HG02943 (cell line): ENCODE measurements around the gene MDM2.

Source experiments
- ATAC-seq: cut with Tn5 transposase; IDR thresholded peaks from one replicate; pipeline ENCODE4 v1.9.1; 2021; ENCODE audit warnings: mild to moderate bottlenecking, low read depth, moderate library complexity; ENCODE audit not compliant: unreplicated experiment

Gene MDM2

DNA sequence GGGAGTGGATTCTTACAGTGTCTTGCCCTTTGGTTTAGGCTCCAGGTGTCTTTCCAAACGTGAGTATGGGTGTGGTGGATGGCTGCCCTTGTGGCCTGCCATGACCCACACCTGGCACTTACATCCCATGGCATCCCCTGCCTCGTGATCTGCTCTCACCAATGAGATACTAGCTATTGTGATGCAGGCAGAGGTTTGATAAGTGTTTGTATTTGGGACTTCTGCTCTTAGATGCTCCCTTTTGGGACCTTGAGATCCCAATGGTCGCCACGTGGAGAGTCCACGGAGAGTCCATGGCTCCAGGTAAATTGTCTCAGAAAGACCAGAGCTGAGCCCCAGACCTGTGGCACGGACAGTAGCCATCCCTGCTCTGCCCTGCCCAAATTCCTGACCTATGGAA, 62.5 kb downstream of the MDM2 start:
- ATAC-seq = no peak

DNA sequence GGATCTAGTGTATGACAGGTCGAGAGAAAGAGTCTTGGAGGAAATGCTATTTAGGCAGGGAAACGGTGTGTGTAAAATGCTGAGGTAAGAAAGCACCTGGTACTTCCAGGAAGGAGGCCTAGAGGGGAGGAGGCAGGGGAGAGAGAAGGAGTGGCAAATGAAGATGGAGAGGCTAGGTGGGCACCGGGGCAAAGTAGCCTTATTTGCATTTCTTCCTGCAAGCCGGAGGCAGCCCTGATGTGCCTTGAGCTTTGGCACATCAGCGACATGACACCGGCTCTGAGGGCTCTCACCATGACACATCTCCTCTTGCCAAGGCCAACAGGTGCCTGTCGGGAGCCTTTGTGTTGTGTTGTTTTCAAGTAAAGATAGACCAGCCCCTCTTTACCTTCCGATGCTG, 63.4 kb downstream of the MDM2 start:
- no peak for ATAC-seq

DNA sequence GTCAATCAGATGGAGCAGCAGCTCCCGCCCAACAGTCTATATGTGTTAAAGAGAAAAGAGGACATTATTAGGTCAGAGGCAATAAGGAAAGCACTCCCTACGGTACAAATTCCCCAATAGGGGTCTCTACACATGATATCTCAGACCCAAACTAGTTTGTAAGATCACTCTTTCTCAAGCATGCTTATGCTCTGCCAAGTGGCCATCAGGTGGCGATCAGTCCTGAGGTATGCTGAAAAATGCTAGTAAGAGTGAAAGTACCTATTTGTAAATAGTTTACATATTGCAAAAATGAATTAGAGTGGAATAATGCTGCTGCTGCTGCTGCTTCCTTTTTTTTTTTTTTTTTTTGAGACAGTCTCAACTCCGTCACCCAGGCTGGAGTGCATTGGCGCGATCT, 63.9 kb downstream of the MDM2 start:
- no peak for ATAC-seq

DNA sequence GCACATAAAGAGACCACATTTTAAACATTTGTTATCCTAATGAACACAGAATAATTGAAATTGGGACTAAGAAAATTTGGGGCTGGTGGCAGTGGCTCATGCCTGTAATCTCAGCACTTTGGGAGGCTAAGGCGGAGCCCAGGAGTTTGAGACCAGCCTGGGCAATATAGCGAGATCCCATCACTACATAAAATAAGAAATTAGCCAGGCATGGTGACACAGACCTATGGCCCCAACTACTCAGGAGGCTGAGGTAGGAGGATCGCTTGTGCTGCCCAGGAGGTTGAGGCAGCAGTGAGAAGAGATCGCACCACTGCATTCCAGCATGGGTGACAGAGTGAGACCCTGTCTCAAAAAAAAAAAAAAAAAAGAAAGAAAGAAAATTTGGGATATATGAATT, 65.3 kb downstream of the MDM2 start:
- ATAC-seq = no peak

DNA sequence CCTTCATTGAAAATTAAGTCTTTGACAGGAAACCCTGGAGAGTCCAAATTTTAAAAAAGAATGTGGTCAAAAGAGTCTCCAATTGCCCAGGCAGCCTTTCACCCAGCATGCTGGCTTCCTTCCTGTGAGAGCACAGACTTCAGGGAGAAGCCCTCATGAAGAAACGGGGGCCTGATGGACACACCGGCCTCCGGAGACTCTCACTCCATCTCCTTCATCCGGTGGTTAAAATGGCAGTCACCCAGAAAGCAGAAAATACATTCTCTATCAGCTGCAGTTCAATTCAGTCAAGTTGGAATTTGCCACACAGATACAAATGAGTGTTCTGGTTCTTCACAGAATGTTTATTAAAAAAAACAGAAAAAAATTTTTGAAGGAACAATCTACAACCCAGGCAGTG, 68.5 kb downstream of the MDM2 start:
- no peak for ATAC-seq

DNA sequence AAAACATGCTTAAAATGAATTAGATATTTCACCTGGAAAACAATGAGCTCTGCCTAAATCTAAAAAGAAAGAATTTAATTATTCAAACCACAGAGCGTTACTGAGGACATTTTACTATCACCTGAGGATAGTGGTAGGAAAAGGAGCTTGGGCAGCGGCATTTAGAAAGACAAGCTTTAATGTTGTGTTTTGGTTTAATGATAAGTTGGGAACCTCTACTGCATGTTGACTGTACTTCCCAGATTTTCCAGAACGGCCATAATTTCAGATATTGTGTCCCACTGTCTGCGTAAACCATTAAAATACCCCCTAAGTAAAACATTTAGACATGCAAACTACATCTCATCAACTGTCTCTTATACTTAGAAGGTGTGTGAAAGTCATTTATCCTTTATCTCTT, 69.6 kb downstream of the MDM2 start:
- ATAC-seq = no peak

DNA sequence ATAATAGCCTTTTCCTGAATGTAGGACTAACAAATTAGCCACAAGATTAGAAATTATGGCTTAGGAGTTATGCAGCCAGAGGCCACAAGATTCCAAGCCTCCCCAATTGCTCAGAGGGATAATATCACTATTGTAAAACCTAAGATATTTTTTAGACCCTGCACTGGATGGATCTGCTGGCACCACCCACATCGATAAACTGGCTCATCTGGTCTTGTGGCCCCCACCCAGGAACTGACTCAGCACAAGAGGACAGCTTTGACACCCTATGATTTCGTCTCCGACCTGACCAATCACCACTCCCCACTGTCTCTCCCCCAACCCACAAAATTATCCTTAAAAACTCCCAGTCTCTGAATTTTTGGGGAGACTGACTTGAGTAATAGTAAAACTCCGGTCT, 70.3 kb downstream of the MDM2 start:
- ATAC-seq = no peak

DNA sequence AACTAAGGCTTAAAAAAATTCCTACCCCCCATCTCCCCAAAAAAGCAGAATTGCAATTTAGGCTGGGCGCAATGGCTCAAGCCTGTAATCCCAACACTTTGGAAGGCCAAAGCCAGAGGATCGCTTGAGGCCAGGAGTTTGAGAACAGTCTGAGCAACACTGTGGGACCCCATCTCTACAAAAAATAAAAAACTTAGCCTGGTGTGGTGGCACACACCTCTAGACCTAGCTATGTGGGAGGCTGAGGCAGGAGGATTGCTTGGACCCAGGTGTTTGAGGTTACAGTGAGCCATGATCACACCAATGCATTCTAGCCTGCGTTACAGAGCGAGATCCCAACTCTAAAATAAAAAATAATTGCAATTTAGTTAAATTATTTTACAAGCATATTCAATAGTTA, 70.9 kb downstream of the MDM2 start:
- no peak for ATAC-seq

DNA sequence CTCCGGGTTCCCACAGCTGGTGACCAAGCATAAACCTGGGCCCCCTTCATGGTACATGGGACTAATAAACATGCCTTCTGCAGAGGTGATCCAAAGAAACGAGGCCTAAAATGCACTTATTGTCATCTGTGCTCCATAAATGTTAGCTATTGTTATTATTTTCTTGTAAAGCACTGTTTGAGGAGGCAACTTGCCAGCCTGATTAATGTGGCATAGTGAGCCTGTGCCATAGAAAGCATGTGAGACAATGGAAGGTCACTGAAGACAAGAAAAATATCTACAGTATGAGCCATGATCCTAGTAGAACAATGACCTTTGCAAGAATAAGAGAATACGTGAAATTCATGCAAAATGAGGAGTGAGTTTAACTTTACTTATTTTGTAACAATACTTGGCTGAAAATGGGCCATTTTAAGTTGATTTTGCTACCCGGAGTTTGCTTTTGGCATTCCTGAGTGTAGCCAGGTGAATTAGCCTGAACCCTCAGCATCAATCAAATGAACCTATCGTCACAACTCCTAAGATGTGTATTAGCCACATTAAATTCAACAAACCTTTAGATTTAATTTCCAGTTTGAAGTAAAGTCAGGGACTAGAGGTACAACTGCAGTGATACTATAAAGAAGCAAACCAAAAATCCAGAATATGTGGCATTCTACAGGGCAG, 72.8 kb downstream of the MDM2 start:
- ATAC-seq = no peak

DNA sequence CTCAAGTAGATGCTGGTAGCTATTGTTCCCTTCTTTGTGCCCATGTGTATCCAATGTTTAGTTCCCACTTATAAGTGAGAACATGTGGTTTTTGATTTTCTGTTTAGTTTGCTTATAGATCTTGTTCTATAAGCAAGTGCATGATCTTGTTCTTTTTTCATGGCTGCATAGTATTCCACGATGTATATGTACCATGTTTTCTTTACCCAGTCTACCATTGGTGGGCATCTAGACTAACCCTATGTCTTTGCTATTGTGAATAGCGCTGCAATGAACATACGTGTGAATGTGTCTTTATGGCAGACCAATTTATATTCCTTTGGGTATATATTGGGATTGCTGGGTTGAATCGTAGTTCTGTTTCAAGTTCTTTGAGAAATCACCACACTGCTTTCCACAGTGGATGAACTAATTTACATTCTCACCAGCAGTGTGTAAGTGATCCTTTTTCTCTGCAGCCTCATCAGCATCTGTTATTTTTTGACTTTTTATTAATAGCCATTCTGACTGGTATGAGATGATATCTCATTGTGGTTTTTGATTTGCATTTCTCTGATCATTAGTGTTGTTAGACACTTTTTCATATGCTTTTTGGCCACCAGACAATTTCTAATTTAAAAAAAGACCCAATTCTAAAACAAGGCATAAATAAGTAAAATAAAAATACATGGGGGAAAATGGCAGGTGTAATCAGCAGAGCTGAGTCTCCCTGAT, 74.4 kb downstream of the MDM2 start:
- ATAC-seq = no peak

DNA sequence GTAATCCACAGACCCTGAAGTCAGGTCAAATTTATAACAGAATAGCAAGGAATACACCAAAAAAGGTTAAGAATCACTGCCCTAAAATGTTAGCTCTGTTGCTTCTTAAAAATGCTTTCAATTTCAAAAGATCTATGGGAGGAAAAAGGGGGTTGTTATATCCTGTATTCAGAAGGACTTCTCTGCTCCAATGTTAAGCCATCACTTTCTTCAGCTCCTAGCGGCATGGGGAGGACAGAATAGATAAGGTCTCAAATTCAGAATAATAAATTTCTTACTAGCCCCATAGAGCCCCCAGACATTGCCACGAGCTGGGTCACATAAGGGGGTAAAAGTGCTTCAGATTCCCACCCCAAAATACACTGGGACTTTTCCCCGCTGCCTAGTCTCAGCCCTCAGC, 75.2 kb downstream of the MDM2 start:
- ATAC-seq = no peak

DNA sequence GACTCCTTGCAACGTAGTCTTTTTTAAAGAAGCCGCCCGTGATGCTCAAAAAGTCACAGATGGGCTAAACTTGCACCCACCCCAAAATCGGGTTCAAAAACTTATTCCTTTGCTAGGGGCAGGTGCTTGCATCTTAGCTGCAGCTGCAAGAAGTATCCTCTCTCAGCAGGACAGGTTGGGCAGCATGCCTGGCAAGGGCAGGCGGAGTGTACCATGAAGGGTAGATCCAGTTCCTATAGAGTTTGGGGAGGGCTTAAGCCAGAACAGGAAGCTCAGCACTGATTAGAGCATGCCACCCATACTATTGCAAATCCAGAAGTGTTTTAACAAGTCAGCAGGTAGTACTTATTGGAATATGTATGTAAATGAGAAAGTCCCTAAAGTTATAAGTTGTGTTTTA, 76.3 kb downstream of the MDM2 start:
- ATAC-seq = no peak

DNA sequence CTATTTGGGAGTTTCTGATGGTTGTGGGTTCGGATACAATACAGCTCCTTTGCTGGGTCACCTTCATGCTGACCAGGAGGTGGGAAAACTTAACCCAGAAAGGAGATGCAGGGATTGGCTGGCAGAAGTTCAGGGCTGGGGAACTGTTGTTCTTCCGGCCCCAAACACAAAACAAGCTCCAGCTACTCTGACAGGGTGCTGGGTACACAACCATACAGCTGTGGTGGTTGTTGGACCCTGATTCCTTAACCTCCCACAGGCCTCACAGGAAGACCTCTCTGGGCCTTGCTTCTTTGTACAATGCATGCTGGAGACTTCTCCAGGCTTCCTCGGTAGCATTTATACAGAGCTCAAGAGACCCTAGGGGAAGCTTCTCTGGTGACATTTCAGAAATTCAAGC, 77.4 kb downstream of the MDM2 start:
- no peak for ATAC-seq

DNA sequence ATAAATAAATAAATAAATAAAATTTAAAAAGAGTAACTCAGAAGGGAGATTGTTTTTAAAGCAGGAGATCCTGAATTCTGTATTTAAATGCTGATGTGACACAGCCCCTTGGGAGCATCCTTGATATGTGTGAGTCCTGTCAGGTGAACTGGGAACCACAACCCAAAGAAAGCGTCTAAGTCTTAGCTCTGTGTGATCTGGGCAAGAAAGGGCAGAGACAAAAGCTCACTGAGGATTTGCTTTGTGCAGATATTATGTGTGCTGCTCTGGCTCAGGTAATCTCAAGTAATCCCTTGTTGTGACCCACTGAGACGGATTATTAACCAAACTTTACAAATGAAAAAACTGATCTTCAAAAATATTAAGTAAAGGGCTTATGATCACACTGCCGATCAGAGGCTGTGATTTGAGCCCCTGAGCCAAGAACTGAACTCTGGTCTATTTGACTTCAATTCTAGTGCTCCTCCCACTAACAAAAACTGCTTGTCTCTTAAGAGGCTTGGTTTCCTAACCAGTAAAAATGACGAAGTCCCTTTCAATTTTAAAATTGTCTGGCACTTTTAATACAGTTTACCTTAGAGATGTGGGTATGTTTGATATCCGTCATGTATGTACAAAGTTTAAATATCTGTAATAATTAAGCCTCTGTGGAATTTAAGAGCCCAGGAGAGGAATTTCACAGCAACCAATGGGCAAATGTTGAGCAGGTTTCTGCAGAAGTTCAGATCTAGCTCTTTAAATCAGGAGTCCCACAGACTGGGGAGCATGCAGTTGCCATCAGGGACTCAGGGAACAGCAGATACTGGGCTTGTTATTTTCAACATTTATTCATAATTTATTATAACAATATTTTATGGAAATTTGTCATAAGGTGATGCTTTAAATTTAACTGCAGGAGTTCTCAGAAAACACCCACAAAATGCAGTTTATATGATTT, 78.9 kb downstream of the MDM2 start:
- no peak for ATAC-seq

DNA sequence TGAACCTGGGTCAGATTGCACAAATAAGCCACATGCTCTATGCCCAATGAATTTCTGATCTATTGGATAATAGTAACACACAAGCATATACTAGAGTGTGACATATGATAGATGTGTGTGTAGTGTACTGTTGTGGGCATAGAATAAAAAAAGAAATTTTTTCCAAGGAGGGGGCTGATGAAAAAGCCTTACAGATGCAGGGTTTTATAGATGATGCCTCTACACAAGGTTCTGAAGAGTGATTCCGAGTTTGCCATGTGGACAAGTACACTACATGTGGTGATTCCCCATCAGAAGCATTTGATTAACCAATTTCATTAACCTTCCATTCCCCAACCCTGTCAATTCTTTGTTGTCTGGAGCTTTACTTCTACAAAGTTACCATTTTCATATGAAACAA, 79.7 kb downstream of the MDM2 start:
- ATAC-seq = no peak

DNA sequence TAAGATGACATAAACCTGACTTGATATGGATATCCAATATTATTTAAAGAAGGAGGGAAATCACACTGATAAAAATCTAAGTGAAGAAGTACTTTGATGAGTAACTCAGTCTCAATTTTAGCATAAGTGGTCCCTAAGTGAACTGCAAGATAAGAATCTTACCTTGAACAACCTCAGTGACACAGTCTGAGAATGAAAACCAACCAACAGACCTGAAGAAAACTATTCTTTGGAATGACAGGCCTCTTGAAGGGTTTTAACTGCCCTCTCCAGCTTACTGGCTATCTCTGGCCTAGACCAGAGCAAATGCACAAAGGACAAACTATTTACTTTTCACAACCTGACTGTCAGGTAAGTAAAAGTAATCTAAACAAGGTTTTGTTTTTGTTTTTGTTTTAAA, 80.3 kb downstream of the MDM2 start:
- no peak for ATAC-seq

DNA sequence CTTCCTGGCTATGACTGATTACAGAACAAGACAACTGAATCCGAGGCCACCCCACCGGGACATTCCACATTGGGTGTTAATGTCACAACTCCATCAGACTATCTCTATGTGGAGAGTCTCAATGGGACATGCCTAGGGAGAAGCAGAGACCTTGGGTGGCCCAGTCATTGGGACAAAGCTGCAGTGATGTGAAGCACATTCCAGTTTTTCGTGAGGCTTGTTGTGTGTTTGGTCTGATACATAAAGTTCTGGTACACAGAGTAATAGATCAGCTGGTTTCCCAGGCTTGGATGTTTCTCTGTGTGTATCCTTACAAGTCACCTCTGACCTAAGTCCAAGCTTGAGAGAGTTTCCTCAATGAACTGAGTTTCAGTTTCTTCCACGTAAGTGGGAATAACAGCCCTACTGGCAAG, 82.7 kb downstream of the MDM2 start:
- no peak for ATAC-seq

DNA sequence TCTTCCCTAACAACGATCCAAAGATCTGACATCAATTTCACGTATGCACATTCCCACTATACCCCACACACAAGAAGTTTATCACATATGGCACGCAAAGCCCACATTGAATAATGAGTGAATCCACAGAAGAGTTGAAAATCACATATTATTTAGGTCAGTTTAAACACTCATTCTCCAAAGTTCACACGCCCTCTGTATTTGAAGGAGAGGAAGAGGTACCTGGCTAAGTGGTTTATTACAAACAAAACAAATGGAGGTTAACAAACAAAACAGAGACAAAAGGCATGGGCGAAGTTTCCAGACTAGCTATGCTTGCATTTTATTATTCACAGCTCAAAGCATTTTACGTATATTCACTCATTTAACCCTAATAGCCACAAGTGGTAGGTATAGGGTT, 83.2 kb downstream of the MDM2 start:
- no peak for ATAC-seq

DNA sequence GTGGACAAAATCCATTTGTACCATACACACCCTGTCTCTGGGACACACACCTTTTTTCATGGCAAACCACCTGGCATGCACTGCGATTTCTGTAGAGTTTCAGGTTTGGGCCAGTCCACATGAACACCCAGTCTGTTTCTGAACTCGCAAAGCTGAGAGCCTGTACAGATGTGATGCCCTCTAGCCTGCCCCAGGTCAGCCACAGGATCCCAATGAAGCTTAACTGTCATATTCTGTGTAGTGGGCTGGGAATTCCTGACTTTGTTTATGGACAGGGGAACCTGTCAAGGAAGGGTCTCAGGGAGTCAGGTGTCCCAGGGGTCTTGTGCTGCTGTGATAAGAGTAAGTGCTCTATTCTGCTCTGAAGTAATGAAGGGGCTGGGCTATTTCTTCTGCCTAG, 85.2 kb downstream of the MDM2 start:
- no peak for ATAC-seq

DNA sequence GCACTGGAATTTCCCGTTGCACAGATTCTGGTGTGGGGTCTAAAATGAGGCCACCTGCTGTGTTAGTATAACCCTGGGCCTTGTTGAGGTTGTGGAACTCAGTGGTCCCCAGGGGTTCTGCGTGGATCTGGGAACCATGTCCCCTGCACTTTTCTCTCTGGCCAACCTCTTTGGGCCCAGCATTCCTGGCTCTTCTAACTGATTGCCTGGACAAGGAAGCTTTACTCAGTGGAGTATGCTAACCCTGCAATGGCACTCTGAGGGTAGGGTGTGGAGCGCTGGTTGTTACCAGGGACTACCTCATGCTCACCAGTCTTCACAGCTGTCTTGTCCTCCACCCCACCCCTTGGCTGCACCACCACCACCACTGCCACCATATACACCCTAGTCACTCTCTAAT, 85.8 kb downstream of the MDM2 start:
- ATAC-seq = no peak

DNA sequence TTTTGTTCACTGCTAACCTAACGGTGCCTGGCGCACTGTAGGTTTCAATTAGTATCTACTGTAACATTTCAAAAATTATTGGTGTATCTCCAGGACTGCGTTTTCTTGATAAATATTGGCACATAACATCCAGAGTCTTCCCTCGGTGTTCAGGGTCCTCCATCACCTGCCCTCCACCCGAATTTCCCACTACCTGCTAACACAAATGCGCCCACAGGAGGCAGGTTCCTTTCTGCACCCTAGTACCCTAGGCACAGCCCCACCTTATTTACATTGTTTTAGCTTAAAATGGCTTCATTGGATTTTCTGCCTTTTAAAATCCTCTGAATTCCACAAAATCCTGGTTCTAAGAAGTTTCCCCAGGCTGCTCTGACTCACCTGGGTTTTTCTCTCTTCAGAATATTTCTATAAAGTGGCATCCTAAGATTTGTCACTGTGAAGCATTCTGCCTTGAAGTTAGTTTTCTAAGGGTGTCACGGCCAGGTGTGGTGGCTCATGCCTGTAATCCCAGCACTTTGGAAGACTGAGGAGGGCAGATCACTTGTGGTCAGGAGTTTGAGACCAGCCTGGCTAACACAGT, 86.4 kb downstream of the MDM2 start:
- ATAC-seq = no peak
